Epithelial cell of proximal tubule (primary cell): ENCODE results near the gene OTUB2. TPM values are rescaled to one million over a fixed set of nuclear protein-coding genes. Genes with fewer than 3 reads are reported as not detected.
A peak's percentile ranks its signal among the peaks of the same experiment; 100 is the strongest.

ENCODE experiments used
- DNase-seq: peaks from one replicate; pipeline ENCODE4 v3.0.0-alpha.2; 2011; ENCODE audit warnings: low read depth
- H3K4me3 ChIP-seq: 2 replicates; pipeline ENCODE4 v1.5.1; 2011; ENCODE audit warnings: low read depth, mild to moderate bottlenecking, low read length
- CTCF ChIP-seq: conservative IDR thresholded peaks from 2 replicates; pipeline ENCODE4 v1.5.1; 2012; ENCODE audit warnings: low read depth, mild to moderate bottlenecking, low read length
- total RNA-seq: library from RNA; depleted of rRNA; stranded (reverse); fragments of >200 nt; gene quantifications from 2 replicates; pipeline ENCODE4 v1.2.3, GENCODE V29; 2015

The OTUB2 gene
- total RNA-seq, 1 donor from 2014 or later: 5.6 TPM

- no peak overlapping the region for H3K4me3 ChIP-seq
- no peak for TF ChIP-seq CTCF
- DNase-seq: no peak
Measured at GRCh38 chr14:94048691-94049624, 22.8 kb downstream of the OTUB2 start.

DNA sequence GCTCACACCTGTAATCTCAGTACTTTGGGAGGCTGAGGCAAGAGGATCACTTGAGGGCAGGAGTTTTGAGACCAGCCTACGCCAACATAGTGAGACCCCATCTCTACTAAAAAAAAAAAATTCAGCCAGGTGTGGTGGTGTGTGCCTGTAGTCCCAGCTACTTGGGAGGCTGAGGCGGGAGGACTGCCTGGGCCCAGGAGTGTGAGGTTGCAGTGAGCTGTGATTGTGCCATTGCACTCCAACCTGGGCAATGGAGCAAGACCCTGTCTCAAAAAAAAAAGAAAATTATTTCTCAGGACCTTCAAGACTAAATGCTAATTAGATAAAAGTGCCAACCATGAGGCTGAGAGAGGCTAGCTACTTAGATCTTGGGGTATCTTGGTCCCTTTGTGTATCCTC, 23.5 kb downstream of the OTUB2 start:
- no peak overlapping the region for H3K4me3 ChIP-seq
- DNase-seq: no peak
- no peak for TF ChIP-seq CTCF

- TF ChIP-seq CTCF: no peak
- H3K4me3 ChIP-seq: no peak overlapping the region
- peak; percentile 41 for DNase-seq
Measured at GRCh38 chr14:94050231-94050880, 24.2 kb downstream of the OTUB2 start.

- DNase-seq: peak; percentile 15
- H3K4me3 ChIP-seq: no peak overlapping the region
- peak; percentile 62 for TF ChIP-seq CTCF
Measured at GRCh38 chr14:94051115-94051514, 25.0 kb downstream of the OTUB2 start.

- TF ChIP-seq CTCF: no peak
- no peak for DNase-seq
- H3K4me3 ChIP-seq: no peak overlapping the region
Measured at GRCh38 chr14:94051779-94052178, 25.6 kb downstream of the OTUB2 start.

DNA sequence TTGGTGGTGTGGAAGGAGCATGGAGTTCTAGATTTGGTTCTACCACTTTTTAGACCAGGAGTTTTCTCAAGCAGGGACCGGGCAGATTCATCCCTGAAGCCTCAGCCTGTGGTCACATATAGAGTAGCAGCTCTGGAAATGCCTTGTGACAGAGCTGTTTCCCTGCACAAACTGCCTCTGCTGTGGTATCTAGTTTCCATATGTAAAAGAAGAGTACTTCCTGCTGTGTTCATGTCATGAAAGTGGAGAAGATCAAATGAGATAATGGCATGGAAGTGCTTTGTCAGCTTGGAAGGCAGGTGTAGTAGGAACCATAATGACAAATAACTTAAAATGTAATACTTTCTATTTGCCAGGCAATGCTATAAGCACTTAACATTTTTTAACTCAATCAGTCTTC, 26.1 kb downstream of the OTUB2 start:
- H3K4me3 ChIP-seq: no peak overlapping the region
- DNase-seq: no peak
- no peak for TF ChIP-seq CTCF

DNA sequence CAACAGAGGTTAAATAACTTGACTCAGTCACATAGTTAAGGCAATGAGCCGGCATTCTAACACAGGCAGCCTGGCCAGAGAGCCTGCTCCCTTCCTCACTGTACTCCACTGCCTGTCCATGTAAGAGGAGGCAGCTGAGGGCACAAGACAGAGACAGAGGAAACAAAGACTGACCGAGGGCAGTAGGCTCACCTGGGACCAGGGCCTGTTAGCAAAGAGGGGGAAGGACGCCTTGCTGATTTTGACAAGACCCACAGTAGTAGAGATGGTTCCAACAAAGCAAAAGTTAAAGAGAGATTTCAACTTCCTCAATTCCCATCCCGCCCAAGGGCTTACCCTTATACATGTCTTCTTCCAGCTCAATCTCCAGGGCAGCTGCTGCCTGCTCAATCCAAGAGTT, 26.5 kb downstream of the OTUB2 start:
- no peak for DNase-seq
- no peak for TF ChIP-seq CTCF
- no peak overlapping the region for H3K4me3 ChIP-seq
